Measurements from ENCODE around the gene TBATA.

The TBATA gene

GRCh38 chr10:70752571-70752970 is 32.6 kb downstream of the TBATA start:
- no peak for TF ChIP-seq CTCF (IDR thresholded peaks at IDR 0.05; ENCODE audit: control extremely low read depth, extremely low read depth, low read depth, missing control alignments)
- ChIA-PET POLR2A (no interaction called here), CTCF (interaction anchor here (0.8 to 2.4 kb wide), 3 partner anchors 14 to 203 kb away, joined by 3 to 10 read pairs (median 3); no protein-coding TSS in a partner anchor)
- DNase-seq (ENCODE audit: extremely low spot score), result no peak

GRCh38 chr10:70751991-70752390 is 33.2 kb downstream of the TBATA start:
- POLR2A ChIA-PET, result no interaction called here
- CTCF ChIA-PET, result no interaction called here
- no peak for DNase-seq (ENCODE audit: extremely low spot score)
- TF ChIP-seq CTCF (IDR thresholded peaks at IDR 0.05; ENCODE audit: control extremely low read depth, extremely low read depth, low read depth, missing control alignments), result no peak

- CTCF ChIA-PET, result interaction anchor here (1.1 to 1.4 kb wide), 2 partner anchors 13 to 202 kb away, joined by 3 read pairs; no protein-coding TSS in a partner anchor
- POLR2A ChIA-PET, result no interaction called here
- DNase-seq (ENCODE audit: extremely low spot score), result no peak
- no peak for TF ChIP-seq CTCF (IDR thresholded peaks at IDR 0.05; ENCODE audit: control extremely low read depth, extremely low read depth, low read depth, missing control alignments)
Measured at GRCh38 chr10:70751356-70751755, 33.8 kb downstream of the TBATA start.

GRCh38 chr10:70750156-70750703 is 34.9 kb downstream of the TBATA start:
- ChIA-PET CTCF (interaction anchor here (1.4 kb wide), 1 partner anchor 12 kb away, joined by 3 read pairs; no protein-coding TSS in a partner anchor), POLR2A (no interaction called here)
- TF ChIP-seq CTCF (IDR thresholded peaks at IDR 0.05; ENCODE audit: control extremely low read depth, extremely low read depth, low read depth, missing control alignments), result no peak
- no peak for DNase-seq (ENCODE audit: extremely low spot score)

- CTCF ChIA-PET, result no interaction called here
- POLR2A ChIA-PET, result no interaction called here
- DNase-seq (ENCODE audit: extremely low spot score), result no peak
- no peak for TF ChIP-seq CTCF (IDR thresholded peaks at IDR 0.05; ENCODE audit: control extremely low read depth, extremely low read depth, low read depth, missing control alignments)
Measured at GRCh38 chr10:70749756-70750155, 35.4 kb downstream of the TBATA start.

GRCh38 chr10:70748801-70749573 is 36.2 kb downstream of the TBATA start:
- POLR2A ChIA-PET, result no interaction called here
- DNase-seq (ENCODE audit: extremely low spot score), result no peak
- TF ChIP-seq CTCF (IDR thresholded peaks at IDR 0.05; ENCODE audit: control extremely low read depth, extremely low read depth, low read depth, missing control alignments), result no peak
- CTCF ChIA-PET, result interaction anchor here (1.0 to 1.9 kb wide), 3 partner anchors 10 to 199 kb away, joined by 3 to 7 read pairs (median 3); no protein-coding TSS in a partner anchor

Data from GM10248 (cell line).